Measurements from ENCODE around the gene MRTFA.

MRTFA gene

DNA sequence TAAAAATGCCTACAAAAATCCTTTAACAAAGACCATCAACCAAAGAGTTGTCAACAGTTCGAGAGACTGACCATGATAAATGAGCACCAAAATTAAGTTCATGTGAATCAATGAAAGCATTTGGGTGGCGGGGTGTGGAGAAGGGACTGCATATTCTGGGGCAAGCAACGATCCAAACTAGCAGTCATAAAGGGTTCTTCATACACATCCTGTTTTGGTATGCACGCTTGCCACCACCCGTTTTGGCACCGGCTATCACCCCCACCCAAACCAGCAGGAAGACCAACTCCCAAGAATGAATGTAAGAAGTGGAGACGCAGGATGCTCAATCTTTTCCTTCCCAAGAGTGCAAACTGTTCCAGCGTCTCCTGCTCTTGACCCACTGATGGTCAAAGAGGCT lies 185.3 kb downstream of the MRTFA start:
- no peak for DNase-seq

DNA sequence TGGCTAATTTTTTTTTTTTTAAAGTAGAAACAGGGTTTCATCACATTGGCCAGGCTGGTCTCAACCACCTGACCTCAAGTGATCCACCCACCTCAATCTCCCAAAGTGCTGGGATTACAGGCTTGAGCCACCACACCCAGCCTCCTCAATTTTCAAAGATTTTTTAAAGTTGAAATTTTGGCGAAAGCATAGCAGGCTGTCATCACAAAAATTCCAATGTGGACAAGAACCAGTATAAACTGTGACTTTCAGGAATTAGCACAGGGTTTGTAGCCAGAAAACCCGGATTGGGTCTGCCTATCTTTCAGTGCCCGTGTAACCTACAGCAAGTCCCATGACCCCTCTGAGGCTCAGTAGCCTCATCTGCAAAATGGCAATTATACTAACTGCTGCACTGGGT lies 185.9 kb downstream of the MRTFA start:
- no peak for DNase-seq

GRCh38 chr22:40449676-40450035 lies 186.9 kb downstream of the MRTFA start:
- no peak for DNase-seq

DNA sequence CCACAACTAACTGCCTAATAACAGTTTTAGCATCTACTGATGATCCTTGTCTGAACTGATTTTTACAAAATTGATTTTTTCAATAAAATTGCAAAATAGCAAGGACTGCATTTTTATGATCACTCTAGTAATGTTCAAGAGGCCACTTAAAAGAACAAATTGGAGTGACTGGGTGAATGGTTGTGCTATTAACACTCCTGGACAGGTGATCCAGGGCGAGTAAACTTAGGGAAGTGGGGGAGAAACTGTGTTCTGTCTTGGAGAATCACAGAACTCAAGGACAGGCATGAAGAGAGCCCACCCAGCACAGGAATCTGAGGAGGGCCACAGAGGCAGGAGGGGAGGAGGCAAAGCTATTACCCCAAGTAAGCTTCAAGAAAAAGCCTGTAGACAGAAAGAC lies 190.3 kb downstream of the MRTFA start:
- DNase-seq = no peak

- no peak for DNase-seq
These were observed 192.2 kb downstream of the MRTFA start for GRCh38 chr22:40444178-40444831.

- no peak for DNase-seq
These were observed 192.8 kb downstream of the MRTFA start for GRCh38 chr22:40443732-40444131.

- DNase-seq = no peak
These were observed 194.6 kb downstream of the MRTFA start for GRCh38 chr22:40441761-40442390.

DNA sequence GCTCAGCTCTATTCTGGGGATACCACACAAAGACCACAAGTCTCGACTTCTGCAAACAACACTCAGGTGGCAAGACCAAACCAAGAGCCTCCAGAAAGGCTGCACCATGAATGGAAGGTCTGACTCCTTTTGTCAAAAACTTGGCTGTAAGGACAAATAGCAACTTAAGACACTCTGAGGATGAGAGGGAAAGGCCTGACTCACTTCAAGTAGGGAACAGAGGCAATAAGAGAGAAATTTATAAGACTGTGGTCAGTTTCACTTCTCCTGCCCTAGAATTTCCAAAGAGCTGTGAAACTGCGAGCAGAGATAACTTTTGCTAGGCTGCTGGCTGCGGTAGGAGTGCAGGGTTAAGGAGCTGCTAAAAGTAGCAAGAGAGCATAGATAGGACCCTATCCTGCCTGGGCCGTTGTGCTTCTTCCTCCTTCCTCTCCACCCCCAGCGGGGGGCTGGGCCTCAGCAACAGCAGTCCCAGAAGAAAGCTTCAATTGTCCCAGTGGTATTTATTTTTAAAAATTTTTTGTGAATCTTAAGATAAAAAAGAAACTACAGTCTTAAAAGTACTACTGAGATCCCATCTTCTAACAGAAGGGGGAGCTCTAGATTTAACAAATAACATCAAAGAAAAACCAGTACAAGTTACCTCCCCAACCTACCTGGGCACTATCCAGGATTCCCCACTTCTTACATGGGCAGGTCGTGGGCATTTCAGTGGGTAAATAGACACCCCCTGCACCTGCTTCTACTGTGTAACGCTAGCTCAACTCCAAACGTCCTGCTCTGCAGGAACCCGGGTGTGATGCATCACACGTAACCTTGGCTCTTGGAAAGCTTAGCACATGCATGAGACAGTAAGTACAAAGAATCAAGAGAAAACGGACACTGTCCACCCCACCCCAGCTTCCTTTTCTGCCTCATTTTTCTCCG lies 199.8 kb downstream of the MRTFA start:
- DNase-seq = peak; percentile 81

DNA sequence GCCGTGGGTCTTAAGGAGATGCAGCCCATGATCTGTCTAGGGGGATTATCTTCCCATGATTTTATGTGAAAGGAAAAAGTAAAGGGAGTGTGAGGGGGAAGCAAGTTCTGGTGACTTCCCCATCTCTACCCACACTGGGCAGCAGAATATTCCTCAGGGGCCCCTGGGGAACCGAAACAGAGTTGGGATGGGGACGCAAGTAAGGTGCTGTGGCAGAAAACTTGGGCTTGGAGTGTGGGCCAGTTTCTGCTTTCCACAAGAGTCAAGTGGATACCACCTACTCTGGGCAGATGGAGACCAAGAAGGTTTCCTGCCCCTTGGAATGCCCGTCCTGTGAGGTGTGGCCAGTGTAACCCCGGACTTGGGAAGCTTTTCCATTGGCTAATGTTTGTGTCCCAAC lies 201.8 kb downstream of the MRTFA start:
- DNase-seq = no peak

GRCh38 chr22:40434106-40434505 lies 202.4 kb downstream of the MRTFA start:
- DNase-seq = no peak

GRCh38 chr22:40433416-40434090 lies 203.0 kb downstream of the MRTFA start:
- DNase-seq = no peak

DNA sequence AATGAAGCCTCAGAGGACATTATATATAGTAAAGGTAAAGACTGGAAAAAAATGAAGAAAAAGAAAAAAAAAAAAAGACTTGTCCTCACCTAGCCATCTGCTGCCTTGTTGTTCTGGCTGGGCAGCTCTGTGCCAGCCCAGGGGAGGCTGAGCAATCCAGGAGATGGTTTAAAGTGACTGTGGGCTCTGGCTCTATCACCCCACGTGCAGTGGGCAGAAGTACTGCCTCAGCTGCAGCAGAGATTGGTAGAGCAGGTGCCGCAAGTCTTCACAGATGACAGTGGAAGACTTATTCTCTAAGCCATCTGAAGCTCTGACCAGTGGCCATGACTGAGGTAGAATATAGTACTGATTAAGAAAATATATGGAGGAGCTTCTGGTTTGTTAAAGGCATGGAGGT lies 203.9 kb downstream of the MRTFA start:
- peak; percentile 40 for DNase-seq

GRCh38 chr22:40432157-40432556 lies 204.4 kb downstream of the MRTFA start:
- no peak for DNase-seq

DNA sequence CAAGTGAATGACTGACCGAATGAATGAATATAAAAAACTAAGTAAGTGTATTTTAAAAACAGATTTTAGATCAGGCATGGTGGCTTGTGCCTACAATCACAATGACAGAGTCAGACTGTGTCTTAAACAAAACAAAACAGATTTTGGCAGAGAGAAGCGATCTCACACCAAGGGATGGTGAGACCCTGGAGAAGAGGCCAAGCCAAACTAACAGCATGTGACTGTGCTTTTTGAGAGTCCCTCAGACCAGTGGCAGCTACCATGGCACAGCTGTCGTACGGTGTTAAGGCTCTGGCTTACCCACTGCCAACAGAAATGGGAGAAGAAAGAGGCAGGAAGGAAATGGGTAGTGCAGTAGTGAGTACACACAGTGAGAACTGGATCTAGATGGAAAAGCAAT lies 205.5 kb downstream of the MRTFA start:
- DNase-seq = no peak

- DNase-seq = no peak
These were observed 207.0 kb downstream of the MRTFA start for GRCh38 chr22:40429481-40429880.

DNA sequence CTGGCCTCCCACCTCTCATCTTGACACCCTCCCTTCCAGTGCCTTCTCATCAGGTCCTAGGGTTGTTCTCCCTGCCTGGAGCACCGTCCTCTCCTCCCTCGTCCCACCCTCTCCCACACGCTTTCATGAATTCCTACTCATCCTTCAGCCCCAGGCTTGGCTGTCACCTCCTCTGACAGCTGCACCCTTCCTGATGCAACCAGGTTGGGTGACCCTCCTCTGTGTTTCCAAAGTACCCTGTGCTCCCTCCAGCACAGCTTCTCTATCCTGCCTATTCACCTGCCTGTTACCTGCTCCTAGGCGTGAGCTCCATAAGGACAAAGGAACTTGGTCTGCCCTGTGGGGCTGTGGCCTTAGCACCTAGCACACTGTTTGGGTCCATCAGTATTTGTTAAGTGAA lies 207.7 kb downstream of the MRTFA start:
- DNase-seq = no peak

DNA sequence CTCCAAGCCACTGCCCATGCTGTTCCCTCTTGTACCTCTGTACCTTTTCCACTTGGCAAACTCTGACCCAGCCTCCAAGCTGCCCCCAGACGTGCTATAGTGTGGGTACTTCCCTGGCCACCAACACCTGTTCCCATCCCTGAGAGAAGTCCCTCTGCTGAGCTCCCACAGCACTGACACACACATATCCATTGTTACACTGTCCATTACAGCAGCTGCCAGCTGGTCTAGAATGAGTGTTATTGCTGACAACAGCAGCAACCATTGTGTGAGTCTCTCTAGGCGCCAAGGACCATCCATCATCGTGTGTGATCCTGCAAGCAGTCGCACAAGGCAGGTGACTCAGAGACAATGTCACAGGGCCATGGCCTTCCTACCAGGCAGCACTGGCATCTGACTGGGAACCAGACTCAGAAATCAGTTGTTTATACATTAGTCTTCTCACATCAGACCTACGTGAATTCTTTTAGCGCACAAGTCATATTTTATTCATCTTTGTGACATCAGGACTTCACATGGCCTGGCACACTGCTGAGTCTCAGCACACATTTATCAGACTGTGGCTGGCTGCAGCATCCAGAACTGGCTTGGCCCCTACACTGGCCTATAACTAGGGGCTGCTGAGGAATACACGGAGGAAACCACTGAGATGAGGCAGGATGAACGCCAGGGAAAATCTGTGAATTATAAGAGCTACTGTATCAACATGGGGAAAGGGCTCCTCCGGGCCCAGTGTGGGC lies 209.8 kb downstream of the MRTFA start:
- no peak for DNase-seq

DNA sequence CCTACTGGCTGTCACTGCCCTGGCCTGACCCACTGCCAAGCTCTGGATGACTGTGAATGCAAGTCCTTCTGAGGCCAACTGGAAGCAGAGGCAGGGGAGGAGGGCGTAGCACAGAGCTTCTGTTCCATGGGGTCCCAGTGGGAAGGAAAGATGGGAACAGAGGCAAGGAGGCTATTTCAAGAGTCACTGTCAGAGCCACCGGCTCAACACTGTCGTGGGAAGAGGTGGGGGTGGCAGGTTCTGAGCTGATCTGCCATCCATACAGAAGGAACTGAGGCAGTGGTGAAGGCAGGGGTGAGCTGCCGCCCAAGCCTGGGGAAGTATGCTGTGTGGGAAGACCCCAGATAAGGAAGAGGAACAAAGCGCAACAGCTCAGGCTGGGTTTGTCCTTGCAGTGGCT lies 211.4 kb downstream of the MRTFA start:
- DNase-seq = no peak

DNA sequence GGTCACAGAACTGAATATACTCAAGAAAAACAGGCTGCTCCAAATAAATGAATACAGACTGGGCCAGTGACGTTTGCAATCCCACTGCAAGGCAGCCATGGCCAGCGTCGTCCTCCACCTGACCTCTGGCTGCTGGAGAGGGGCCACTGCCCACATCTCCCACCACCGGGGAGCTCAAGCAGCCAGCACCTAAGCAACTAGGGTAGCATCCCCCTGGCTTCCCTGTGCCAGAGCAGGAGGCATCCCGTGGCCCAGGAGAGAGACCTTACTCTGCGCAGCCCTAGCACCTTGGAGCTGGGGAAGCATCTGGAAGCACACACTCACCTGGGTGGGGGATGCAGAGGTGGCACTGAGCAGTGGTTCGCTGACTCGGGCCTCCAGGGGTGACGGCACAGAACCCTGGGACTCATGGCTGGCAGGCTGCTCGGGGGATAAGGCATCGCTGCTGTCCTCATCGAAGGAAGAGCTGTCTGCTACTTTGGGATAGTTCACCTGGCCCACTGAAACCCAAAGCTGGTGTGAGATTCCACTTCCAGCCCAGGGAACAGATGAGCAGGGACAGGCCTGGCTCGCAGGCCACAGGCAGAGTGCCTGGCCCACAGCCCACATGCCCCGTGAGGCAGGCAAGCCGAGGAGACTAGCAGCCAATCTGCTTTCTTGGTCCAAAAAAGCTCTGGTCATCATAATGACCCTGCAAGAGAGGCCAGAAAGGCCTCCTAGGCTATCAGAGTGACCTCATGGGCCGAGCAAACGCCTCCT lies 212.5 kb downstream of the MRTFA start:
- DNase-seq = no peak

DNA sequence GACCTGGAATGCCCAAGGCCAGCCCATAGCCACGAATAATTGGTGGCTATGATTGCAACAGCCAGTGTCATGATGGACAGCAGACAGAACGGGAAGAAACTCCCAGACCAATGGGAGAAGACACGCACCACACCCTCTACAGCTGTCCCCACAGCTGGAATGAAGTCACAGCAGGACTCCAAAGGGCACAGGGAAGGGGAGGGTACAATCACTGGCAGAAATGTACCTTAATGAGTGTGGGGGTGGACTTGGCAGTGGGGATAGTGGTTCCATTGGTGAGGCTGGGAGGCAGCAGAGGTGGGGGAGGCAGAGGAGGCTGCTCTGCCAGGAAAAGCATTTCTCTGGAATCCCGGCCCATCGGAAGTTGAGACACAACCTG lies 213.2 kb downstream of the MRTFA start:
- no peak for DNase-seq

DNA sequence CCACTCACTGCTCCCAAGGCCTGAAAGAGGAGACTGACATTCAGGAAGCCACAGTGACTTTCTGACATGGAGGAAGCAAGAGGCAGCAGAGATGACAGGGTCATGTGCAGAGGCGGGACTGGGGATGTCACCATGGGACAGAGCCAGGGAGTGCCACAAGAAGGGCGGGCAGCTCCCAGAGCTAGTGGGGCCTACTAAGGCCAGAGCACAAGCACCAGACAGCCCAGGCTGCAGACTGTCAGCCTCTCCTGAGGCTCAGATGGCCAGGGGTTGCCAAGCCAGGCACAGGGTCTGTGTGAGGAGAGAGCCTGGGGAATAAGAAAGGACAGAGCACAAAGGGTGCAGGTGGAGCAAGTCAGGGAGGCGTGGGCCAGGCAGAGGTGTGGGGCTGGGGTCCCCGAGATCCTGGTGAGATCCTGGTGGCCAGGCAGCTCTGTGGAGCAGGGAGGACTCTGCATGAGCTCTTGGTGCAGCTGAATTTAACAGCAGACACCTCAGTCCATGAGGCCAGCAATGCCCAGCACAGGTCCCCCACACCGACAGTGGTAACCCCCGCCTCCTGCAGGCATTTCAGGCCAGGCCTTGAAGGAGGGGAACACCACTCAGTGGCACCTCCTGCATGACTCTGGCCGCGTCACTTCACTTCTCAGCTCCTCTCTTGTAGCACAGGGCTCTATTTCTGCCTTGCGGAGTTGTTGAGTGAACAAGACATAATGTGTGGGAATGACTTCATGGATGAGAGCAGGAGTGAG lies 213.8 kb downstream of the MRTFA start:
- DNase-seq = no peak

All from NCI-H2171 treated with DMSO at 0.1 percent for 48 hours (cell line).